ENCODE results near the gene TACC3.

The TACC3 gene

DNA sequence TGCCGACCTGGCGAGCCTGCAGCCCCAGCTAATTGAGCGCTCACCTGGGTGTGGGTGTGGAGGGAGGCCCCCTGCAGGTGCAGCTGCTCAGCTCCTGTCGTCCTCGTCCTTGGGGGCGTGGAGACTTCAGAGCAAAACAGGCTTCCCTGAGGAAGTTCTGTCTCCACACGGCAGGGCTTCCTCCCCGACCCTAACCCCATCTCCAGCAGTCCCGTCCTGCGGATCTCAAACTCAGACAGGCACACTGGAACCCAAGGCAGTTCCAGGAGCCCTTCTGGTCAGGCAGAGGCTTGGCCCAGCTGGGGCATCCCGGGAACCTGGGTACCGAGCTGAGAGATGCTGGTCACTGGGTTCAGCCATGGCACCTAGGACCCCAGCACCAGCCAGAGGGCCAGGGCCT lies 24.4 kb downstream of the TACC3 start:
- Histone ChIP-seq H3K4me2 (ENCODE audit: low read depth, low read length) (no peak overlapping the region), H3K9ac (ENCODE audit: low read length) (no peak overlapping the region), H3K9me3 (replicated peaks; ENCODE audit: insufficient read depth, low read length) (no peaks in the 10 kb centered on the region), H3K4me3 (ENCODE audit: low read length) (no peak overlapping the region), H2AFZ (ENCODE audit: low read length) (no peak overlapping the region), H3K27ac (ENCODE audit: low read length) (no peak overlapping the region), H3K27me3 (replicated peaks; ENCODE audit: insufficient read depth, low read length) (peaks cover 11% of the 10 kb centered on the region; the same call in 1 of the 2 replicates), H3K36me3 (replicated peaks; ENCODE audit: insufficient read depth, low read length) (no peaks in the 10 kb centered on the region), H3K9me2 (replicated peaks; ENCODE audit: insufficient read depth, low read length) (no peaks in the 10 kb centered on the region), H3K79me2 (ENCODE audit: low read length) (no peaks in the 10 kb centered on the region), H3K4me1 (ENCODE audit: low read length) (no peaks in the 10 kb centered on the region), H3F3A (ENCODE audit: insufficient read depth, low read length) (peaks cover 9% of the 10 kb centered on the region; the same call in 1 of the 2 replicates), H4K20me1 (ENCODE audit: insufficient read depth, low read length) (no peaks in the 10 kb centered on the region)
- TF ChIP-seq EZH2 (optimal IDR thresholded peaks at IDR 0.05; ENCODE audit: low read depth, low read length) (no peak), EZH2phosphoT487 (IDR thresholded peaks at IDR 0.05; ENCODE audit: low read length) (no peak)
- TF ChIP-seq, protein P1, sequence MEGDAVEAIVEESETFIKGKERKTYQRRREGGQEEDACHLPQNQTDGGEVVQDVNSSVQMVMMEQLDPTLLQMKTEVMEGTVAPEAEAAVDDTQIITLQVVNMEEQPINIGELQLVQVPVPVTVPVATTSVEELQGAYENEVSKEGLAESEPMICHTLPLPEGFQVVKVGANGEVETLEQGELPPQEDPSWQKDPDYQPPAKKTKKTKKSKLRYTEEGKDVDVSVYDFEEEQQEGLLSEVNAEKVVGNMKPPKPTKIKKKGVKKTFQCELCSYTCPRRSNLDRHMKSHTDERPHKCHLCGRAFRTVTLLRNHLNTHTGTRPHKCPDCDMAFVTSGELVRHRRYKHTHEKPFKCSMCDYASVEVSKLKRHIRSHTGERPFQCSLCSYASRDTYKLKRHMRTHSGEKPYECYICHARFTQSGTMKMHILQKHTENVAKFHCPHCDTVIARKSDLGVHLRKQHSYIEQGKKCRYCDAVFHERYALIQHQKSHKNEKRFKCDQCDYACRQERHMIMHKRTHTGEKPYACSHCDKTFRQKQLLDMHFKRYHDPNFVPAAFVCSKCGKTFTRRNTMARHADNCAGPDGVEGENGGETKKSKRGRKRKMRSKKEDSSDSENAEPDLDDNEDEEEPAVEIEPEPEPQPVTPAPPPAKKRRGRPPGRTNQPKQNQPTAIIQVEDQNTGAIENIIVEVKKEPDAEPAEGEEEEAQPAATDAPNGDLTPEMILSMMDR (IDR thresholded peaks at IDR 0.05; ENCODE audit: low read length): no peak
- DNase-seq: no peak

DNA sequence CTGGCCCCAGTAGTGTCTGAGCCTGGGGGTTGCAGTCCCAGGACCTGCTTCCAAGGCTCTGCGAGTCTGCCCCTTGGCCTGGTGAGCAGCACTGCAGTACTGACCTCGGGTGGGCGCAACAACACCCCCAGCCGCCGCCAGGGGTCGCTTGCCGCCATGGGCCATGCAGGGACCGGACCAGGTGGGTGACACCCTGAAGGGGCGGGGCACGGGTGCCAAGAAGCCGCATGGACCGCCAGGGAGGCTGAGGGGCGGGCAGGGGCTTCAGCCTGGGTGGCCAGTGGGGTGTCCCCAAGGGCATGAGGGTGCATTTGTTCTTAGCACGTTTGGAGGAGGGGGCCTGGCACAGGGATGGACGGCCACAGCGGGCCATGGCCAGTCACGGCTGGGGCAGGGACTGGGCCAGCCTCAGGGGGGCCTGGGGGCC lies 25.0 kb downstream of the TACC3 start:
- peak; percentile 63 for DNase-seq
- no peak overlapping the region for H3K4me2 ChIP-seq (ENCODE audit: low read depth, low read length)

DNA sequence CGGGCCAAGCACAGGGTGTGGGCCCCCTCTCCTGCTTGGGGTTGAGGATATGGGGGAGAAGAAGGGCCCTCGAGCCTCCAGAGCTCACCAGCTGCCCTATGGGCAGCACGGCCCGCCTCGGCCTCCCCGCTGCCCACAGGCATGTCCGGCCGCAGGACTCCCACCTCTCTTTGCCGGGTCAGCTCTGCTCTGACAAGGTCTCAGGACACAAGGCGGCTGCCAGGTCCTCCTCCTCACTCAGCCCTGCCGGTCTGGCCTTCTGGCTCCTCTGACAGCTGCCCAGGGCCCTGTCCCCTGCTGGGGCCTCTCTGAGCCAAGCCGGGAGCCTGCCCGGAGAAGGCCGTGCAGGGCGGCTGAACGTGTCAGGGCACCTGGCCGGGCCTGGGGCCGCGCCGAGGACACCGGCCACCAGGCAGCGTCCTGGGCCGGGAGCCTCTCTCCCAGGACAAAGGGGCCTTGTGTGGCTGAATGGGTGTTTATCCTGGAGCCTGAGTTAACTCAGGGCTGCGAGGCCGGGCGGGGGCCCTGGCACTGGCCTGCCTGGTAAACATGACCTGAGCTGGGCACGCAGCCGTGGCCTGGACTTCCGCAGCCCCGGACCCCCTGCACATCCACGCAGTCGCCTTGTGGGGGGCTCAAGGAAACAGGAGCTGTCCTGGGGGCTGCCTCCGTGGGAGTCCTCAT lies 25.7 kb downstream of the TACC3 start:
- no peak overlapping the region for H3K9ac ChIP-seq (ENCODE audit: low read length)
- TF ChIP-seq EZH2 (optimal IDR thresholded peaks at IDR 0.05; ENCODE audit: low read depth, low read length) (no peak), EZH2phosphoT487 (IDR thresholded peaks at IDR 0.05; ENCODE audit: low read length) (no peak)
- TF ChIP-seq, protein P1 (IDR thresholded peaks at IDR 0.05; ENCODE audit: low read length): no peak
- no peak overlapping the region for H3K4me2 ChIP-seq (ENCODE audit: low read depth, low read length)
- H3K27ac ChIP-seq (ENCODE audit: low read length): no peak overlapping the region
- no peaks in the 10 kb centered on the region for H3K36me3 ChIP-seq (replicated peaks; ENCODE audit: insufficient read depth, low read length)
- no peak for DNase-seq
- no peaks in the 10 kb centered on the region for H4K20me1 ChIP-seq (ENCODE audit: insufficient read depth, low read length)
- H3K4me3 ChIP-seq (ENCODE audit: low read length): no peak overlapping the region
- no peaks in the 10 kb centered on the region for H3K9me3 ChIP-seq (replicated peaks; ENCODE audit: insufficient read depth, low read length)
- no peaks in the 10 kb centered on the region for H3K4me1 ChIP-seq (ENCODE audit: low read length)
- no peaks in the 10 kb centered on the region for H3K9me2 ChIP-seq (replicated peaks; ENCODE audit: insufficient read depth, low read length)
- peaks cover 9% of the 10 kb centered on the region; the same call in 1 of the 2 replicates for H3F3A ChIP-seq (ENCODE audit: insufficient read depth, low read length)
- H3K27me3 ChIP-seq (replicated peaks; ENCODE audit: insufficient read depth, low read length): peaks cover 24% of the 10 kb centered on the region
- H3K79me2 ChIP-seq (ENCODE audit: low read length): no peaks in the 10 kb centered on the region
- no peak overlapping the region for H2AFZ ChIP-seq (ENCODE audit: low read length)

More for the DNA sequence above, 25.0 kb downstream of the TACC3 start:
- H3K9me3 ChIP-seq (replicated peaks; ENCODE audit: insufficient read depth, low read length): no peaks in the 10 kb centered on the region
- H3K27me3 ChIP-seq (replicated peaks; ENCODE audit: insufficient read depth, low read length): peaks cover 16% of the 10 kb centered on the region; the same call in 1 of the 2 replicates
- no peaks in the 10 kb centered on the region for H3K9me2 ChIP-seq (replicated peaks; ENCODE audit: insufficient read depth, low read length)
- no peak overlapping the region for H3K27ac ChIP-seq (ENCODE audit: low read length)
- H3F3A ChIP-seq (ENCODE audit: insufficient read depth, low read length): peaks cover 9% of the 10 kb centered on the region; the same call in 1 of the 2 replicates
- H3K36me3 ChIP-seq (replicated peaks; ENCODE audit: insufficient read depth, low read length): no peaks in the 10 kb centered on the region
- H3K79me2 ChIP-seq (ENCODE audit: low read length): no peaks in the 10 kb centered on the region
- H4K20me1 ChIP-seq (ENCODE audit: insufficient read depth, low read length): no peaks in the 10 kb centered on the region
- TF ChIP-seq, protein P1 (IDR thresholded peaks at IDR 0.05; ENCODE audit: low read length): peak; percentile 85
- no peak for TF ChIP-seq EZH2 (optimal IDR thresholded peaks at IDR 0.05; ENCODE audit: low read depth, low read length)
- H3K4me1 ChIP-seq (ENCODE audit: low read length): no peaks in the 10 kb centered on the region
- H2AFZ ChIP-seq (ENCODE audit: low read length): no peak overlapping the region
- H3K4me3 ChIP-seq (ENCODE audit: low read length): no peak overlapping the region
- no peak overlapping the region for H3K9ac ChIP-seq (ENCODE audit: low read length)
